GM12875 (cell line): ENCODE results near the gene UST.
"Not testable (repeated sequence)": the region's sequence is repeated elsewhere in the genome, so short reads cannot be mapped to it uniquely, and the experiment has no call there.

ENCODE experiments used
- H3K4me3 ChIP-seq: one replicate; pipeline ENCODE4 v1.5.1; 2011; ENCODE audit warnings: low read depth, low read length, control low read depth
- CTCF ChIP-seq: IDR thresholded peaks from 2 replicates; pipeline ENCODE4 v1.5.1; 2011; ENCODE audit warnings: low read depth, mild to moderate bottlenecking, control low read depth, inconsistent platforms, low read length, moderate library complexity, borderline replicate concordance; ENCODE audit not compliant: insufficient read depth

Gene UST

GRCh38 chr6:148854992-148855391 lies 108.2 kb downstream of the UST start:
- H3K4me3 ChIP-seq = no peak overlapping the region
- no peak for TF ChIP-seq CTCF

GRCh38 chr6:148855744-148856143 lies 108.9 kb downstream of the UST start:
- TF ChIP-seq CTCF = no peak
- H3K4me3 ChIP-seq = no peak overlapping the region

GRCh38 chr6:148857798-148858390 lies 111.1 kb downstream of the UST start:
- no peak for TF ChIP-seq CTCF
- H3K4me3 ChIP-seq = no peak overlapping the region

GRCh38 chr6:148864132-148864531 lies 117.3 kb downstream of the UST start:
- H3K4me3 ChIP-seq = not testable (repeated sequence)

GRCh38 chr6:148864941-148865340 lies 118.1 kb downstream of the UST start:
- no peak overlapping the region for H3K4me3 ChIP-seq
- no peak for TF ChIP-seq CTCF

GRCh38 chr6:148866657-148867268 lies 119.9 kb downstream of the UST start:
- H3K4me3 ChIP-seq = no peak overlapping the region
- TF ChIP-seq CTCF = no peak

- no peak overlapping the region for H3K4me3 ChIP-seq
- no peak for TF ChIP-seq CTCF
These were observed 121.0 kb downstream of the UST start for GRCh38 chr6:148867862-148868261.

GRCh38 chr6:148868314-148868713 lies 121.5 kb downstream of the UST start:
- no peak overlapping the region for H3K4me3 ChIP-seq

More at GRCh38 chr6:148868314-148868713, 121.5 kb downstream of the UST start:
- TF ChIP-seq CTCF = no peak
